A549 (cell line): ENCODE results near the gene ALG14. TPM values are rescaled to one million over a fixed set of nuclear protein-coding genes. Genes with fewer than 3 reads are reported as not detected.

Source experiments
- ATAC-seq, 2 experiments: fragments of 200-7000 bp in 1 of 2; fragments of >200 bp in 1 of 2; cut with Nextera tagmentation in 1 of 2; cut with Tn5 transposase in 1 of 2; 3 replicates each; pipeline versions ENCODE4 v1.8.0 to v1.9.1; 2018 to 2020; ENCODE audit warnings: mild to moderate bottlenecking in 1 of 2, moderate library complexity in 1 of 2
- CTCF ChIA-PET: fragments of 300-600 bp; sonication (Branson Sonifier 250); formaldehyde crosslinking; extraction: SDS; loops from one replicate; lab custom pipeline; 2021; ENCODE audit warnings: antibody characterized with exemption, inconsistent platforms; lab: Yijun Ruan, JAX
- POLR2A ChIA-PET: fragments of 350-600 bp; formaldehyde crosslinking; extraction: SDS; loops from one replicate; lab custom pipeline; 2021; ENCODE audit warnings: antibody characterized with exemption, inconsistent platforms; lab: Yijun Ruan, JAX
- DNase-seq, 2 experiments: peaks; one replicate each; pipeline versions ENCODE4 v3.0.0 to v3.0.0-alpha.2; 2011 to 2016; ENCODE audit warnings: low read depth in 1 of 2, low spot score in 1 of 2
- FAIRE-seq: peaks from 2 replicates; lab custom pipeline; 2011; peaks lifted over from hg19 to GRCh38; lab: Jason Lieb, UNC
- H3K27ac ChIP-seq, 2 experiments: fragments of >200 bp; sonication (Bioruptor Twin); formaldehyde crosslinking; 3 replicates each; pipeline ENCODE4 v1.5.1; 2016 to 2017
- H3K4me1 ChIP-seq: fragments of >200 bp; sonication (Bioruptor Twin); formaldehyde crosslinking; 3 replicates; pipeline ENCODE4 v1.6.1; 2016
- H3K4me2 ChIP-seq: fragments of >200 bp; sonication (Bioruptor Twin); formaldehyde crosslinking; 3 replicates; pipeline ENCODE4 v1.6.1; 2016
- H3K4me3 ChIP-seq: fragments of >200 bp; sonication (Bioruptor Twin); formaldehyde crosslinking; 3 replicates; pipeline ENCODE4 v1.5.1; 2016
- H3K9me3 ChIP-seq: fragments of >200 bp; sonication (Bioruptor Twin); formaldehyde crosslinking; 3 replicates; pipeline ENCODE4 v1.6.1; 2016
- EHF ChIP-seq: fragments of 250-450 bp; sonication (Bioruptor Pico); IDR thresholded peaks from 2 replicates; pipeline ENCODE4 v1.5.0; 2020; ENCODE audit warnings: mild to moderate bottlenecking
- ESRRA ChIP-seq: fragments of 150-350 bp; IDR thresholded peaks from 2 replicates; pipeline ENCODE4 v1.6.1; 2014; ENCODE audit warnings: mild to moderate bottlenecking, low read length, borderline replicate concordance
- FOSB ChIP-seq: fragments of 250-450 bp; sonication (Bioruptor Pico); IDR thresholded peaks from 2 replicates; pipeline ENCODE4 v1.5.0; 2020; ENCODE audit warnings: mild to moderate bottlenecking, moderate library complexity
- GATA3 ChIP-seq: IDR thresholded peaks from 2 replicates; pipeline ENCODE4 v1.6.1; 2012; ENCODE audit warnings: borderline replicate concordance
- HOXB5 ChIP-seq: fragments of 250-450 bp; sonication (Bioruptor Pico); IDR thresholded peaks from 2 replicates; pipeline ENCODE4 v1.5.0; 2020; ENCODE audit warnings: mild to moderate bottlenecking, moderate library complexity
- JUN ChIP-seq, 2 experiments: fragments of >200 bp; sonication (Bioruptor Twin); formaldehyde crosslinking; IDR thresholded peaks; 2 replicates in 1 of 2; 3 replicates in 1 of 2; pipeline ENCODE4 v1.6.1; 2016 to 2017
- MAZ ChIP-seq: fragments of 150-350 bp; IDR thresholded peaks from 2 replicates; pipeline ENCODE4 v1.6.1; 2014; ENCODE audit warnings: antibody characterized with exemption, low read depth, low read length, borderline replicate concordance
- NPAS2 ChIP-seq: fragments of 250-450 bp; sonication (Bioruptor Pico); IDR thresholded peaks from 2 replicates; pipeline ENCODE4 v1.8.0; 2022; ENCODE audit warnings: mild to moderate bottlenecking, moderate library complexity, borderline replicate concordance
- POLR2A ChIP-seq: IDR thresholded peaks from 2 replicates; pipeline ENCODE4 v1.6.1; 2012; ENCODE audit warnings: mild to moderate bottlenecking, low read length
- RARB ChIP-seq: fragments of 250-450 bp; sonication (Bioruptor Pico); IDR thresholded peaks from 2 replicates; pipeline ENCODE4 v1.8.0; 2021; ENCODE audit warnings: mild to moderate bottlenecking, moderate library complexity
- RFX5 ChIP-seq: fragments of 450-650 bp; IDR thresholded peaks from 2 replicates; pipeline ENCODE4 v1.7.1; 2014; ENCODE audit warnings: antibody characterized with exemption, mild to moderate bottlenecking, moderate library complexity
- RNF2 ChIP-seq: fragments of 200-600 bp; sonication (generic); IDR thresholded peaks from 2 replicates; pipeline ENCODE4 v1.6.1; 2016; ENCODE audit warnings: low read depth, mild to moderate bottlenecking, antibody characterized with exemption, moderate library complexity, borderline replicate concordance
- SREBF2 ChIP-seq: fragments of 450-650 bp; IDR thresholded peaks from 2 replicates; pipeline ENCODE4 v1.6.1; 2014; ENCODE audit warnings: mild to moderate bottlenecking, moderate library complexity
- TFCP2L1 ChIP-seq: fragments of 250-450 bp; sonication (Bioruptor Pico); IDR thresholded peaks from 2 replicates; pipeline ENCODE4 v1.5.0; 2021; ENCODE audit warnings: mild to moderate bottlenecking
- TP53 ChIP-seq: fragments of 250-450 bp; sonication (Bioruptor Pico); IDR thresholded peaks from 2 replicates; pipeline ENCODE4 v1.5.0; 2021; ENCODE audit warnings: mild to moderate bottlenecking, moderate library complexity
- ZSCAN20 ChIP-seq: fragments of 250-450 bp; sonication (Bioruptor Pico); IDR thresholded peaks from 2 replicates; pipeline ENCODE4 v1.8.0; 2022; ENCODE audit warnings: mild to moderate bottlenecking, moderate library complexity
- WGBS: methylation state at CpG from one replicate; pipeline ENCODE4 v1.1.6; 2017; ENCODE audit errors: missing lambda C conversion rate; 5-methylcytosine and 5-hydroxymethylcytosine counted together
- polyA plus RNA-seq, 4 experiments: library from polyadenylated mRNA; depleted of rRNA in 3 of 4; stranded (reverse); fragments of >200 nt; fragmentation: RNase III in 1 of 4; extraction: RNeasy Plus Mini Kit Qiagen cat#74134 plus additional on column Dnase treatment in 1 of 4; gene quantifications; 2 replicates in 3 of 4; 3 replicates in 1 of 4; pipeline ENCODE4 v1.2.3, GENCODE V29; 2011 to 2017
- TF ChIP-seq, protein P1 (sequence below): fragments of 200-600 bp; sonication (generic); IDR thresholded peaks from 2 replicates; pipeline ENCODE4 v1.6.1; 2016; ENCODE audit warnings: antibody characterized with exemption, mild to moderate bottlenecking, moderate library complexity
- TF ChIP-seq, protein P2 (sequence below): fragments of 250-450 bp; sonication (Bioruptor Pico); IDR thresholded peaks from 2 replicates; pipeline ENCODE4 v1.5.0; 2020; ENCODE audit warnings: low read depth, mild to moderate bottlenecking, moderate library complexity
- TF ChIP-seq, protein P3 (sequence below): fragments of >200 bp; sonication (Bioruptor Twin); formaldehyde crosslinking; IDR thresholded peaks from 2 replicates; pipeline ENCODE4 v1.6.1; 2016
- TF ChIP-seq, protein P4 (sequence below): fragments of 250-450 bp; sonication (Bioruptor Pico); IDR thresholded peaks from 2 replicates; pipeline ENCODE4 v1.5.0; 2021; ENCODE audit warnings: mild to moderate bottlenecking, moderate library complexity, borderline replicate concordance

ALG14 gene
- polyA plus RNA-seq, 2 of the 4 experiments (the other 2 are of a cell fraction) = 5.0 to 5.4 TPM

DNA sequence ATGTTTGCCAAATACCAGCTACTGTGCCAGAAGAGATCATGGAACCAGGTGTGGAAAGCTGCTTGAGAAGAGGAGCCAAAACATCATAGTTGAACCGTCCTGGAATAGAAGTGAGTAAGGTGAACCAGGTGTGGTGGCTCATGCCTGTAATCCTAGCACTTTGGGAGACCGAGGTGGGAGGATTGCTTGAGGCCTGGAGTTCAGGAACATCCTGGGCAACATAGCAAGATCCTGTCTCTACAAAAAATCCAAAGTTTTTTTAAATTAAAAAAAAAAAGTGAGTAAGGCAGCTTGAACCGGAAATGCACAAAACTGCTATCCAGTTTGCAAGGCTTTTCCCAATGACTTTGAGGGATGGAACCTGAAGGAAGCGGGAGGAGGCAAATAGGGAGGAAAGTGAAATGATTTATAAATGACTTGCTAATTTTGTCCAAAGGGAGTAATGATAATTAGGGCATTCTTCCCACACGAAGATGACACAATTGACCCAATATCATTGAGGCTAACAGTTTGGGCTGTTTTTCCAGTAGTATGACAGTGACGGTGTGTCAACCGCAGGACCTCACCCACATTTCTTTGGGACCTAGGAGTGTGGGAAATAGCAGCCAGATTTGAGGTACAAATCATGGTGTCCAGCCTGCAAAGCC lies 144.3 kb downstream of the ALG14 start:
- POLR2A ChIA-PET = interaction anchor here (0.8 kb wide), 1 partner anchor 15 kb away, joined by 3 read pairs; no protein-coding TSS in a partner anchor
- CTCF ChIA-PET = interaction anchor here (0.7 to 2.5 kb wide), 6 partner anchors 8 to 115 kb away, joined by 3 to 15 read pairs (median 4); no protein-coding TSS in a partner anchor
- peaks cover 35% of the 10 kb centered on the region for H3K4me1 ChIP-seq
- H3K27ac ChIP-seq = peak overlapping the region; percentile 88 to 98; a peak in 4 of 6 replicates
- ATAC-seq = no peak
- no peak for DNase-seq
- TF ChIP-seq TFCP2L1 (no peak), FOSB (CRISPR knock-in tag) (no peak), SREBF2 (no peak), HOXB5 (CRISPR knock-in tag) (no peak), ZSCAN20 (no peak), RNF2 (no peak), RARB (no peak), GATA3 (no peak), JUN (IDR thresholded peaks at IDR 0.05) (no peak), POLR2A (no peak), MAZ (no peak), RFX5 (no peak), TP53 (CRISPR knock-in tag) (no peak), ESRRA (no peak), NPAS2 (no peak), EHF (CRISPR knock-in tag) (no peak)
- TF ChIP-seq, protein P1, sequence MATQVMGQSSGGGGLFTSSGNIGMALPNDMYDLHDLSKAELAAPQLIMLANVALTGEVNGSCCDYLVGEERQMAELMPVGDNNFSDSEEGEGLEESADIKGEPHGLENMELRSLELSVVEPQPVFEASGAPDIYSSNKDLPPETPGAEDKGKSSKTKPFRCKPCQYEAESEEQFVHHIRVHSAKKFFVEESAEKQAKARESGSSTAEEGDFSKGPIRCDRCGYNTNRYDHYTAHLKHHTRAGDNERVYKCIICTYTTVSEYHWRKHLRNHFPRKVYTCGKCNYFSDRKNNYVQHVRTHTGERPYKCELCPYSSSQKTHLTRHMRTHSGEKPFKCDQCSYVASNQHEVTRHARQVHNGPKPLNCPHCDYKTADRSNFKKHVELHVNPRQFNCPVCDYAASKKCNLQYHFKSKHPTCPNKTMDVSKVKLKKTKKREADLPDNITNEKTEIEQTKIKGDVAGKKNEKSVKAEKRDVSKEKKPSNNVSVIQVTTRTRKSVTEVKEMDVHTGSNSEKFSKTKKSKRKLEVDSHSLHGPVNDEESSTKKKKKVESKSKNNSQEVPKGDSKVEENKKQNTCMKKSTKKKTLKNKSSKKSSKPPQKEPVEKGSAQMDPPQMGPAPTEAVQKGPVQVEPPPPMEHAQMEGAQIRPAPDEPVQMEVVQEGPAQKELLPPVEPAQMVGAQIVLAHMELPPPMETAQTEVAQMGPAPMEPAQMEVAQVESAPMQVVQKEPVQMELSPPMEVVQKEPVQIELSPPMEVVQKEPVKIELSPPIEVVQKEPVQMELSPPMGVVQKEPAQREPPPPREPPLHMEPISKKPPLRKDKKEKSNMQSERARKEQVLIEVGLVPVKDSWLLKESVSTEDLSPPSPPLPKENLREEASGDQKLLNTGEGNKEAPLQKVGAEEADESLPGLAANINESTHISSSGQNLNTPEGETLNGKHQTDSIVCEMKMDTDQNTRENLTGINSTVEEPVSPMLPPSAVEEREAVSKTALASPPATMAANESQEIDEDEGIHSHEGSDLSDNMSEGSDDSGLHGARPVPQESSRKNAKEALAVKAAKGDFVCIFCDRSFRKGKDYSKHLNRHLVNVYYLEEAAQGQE = no peak
- TF ChIP-seq, protein P2, sequence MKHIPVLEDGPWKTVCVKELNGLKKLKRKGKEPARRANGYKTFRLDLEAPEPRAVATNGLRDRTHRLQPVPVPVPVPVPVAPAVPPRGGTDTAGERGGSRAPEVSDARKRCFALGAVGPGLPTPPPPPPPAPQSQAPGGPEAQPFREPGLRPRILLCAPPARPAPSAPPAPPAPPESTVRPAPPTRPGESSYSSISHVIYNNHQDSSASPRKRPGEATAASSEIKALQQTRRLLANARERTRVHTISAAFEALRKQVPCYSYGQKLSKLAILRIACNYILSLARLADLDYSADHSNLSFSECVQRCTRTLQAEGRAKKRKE = no peak
- TF ChIP-seq, protein P3, sequence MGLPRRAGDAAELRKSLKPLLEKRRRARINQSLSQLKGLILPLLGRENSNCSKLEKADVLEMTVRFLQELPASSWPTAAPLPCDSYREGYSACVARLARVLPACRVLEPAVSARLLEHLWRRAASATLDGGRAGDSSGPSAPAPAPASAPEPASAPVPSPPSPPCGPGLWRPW = no peak
- TF ChIP-seq, protein P4, sequence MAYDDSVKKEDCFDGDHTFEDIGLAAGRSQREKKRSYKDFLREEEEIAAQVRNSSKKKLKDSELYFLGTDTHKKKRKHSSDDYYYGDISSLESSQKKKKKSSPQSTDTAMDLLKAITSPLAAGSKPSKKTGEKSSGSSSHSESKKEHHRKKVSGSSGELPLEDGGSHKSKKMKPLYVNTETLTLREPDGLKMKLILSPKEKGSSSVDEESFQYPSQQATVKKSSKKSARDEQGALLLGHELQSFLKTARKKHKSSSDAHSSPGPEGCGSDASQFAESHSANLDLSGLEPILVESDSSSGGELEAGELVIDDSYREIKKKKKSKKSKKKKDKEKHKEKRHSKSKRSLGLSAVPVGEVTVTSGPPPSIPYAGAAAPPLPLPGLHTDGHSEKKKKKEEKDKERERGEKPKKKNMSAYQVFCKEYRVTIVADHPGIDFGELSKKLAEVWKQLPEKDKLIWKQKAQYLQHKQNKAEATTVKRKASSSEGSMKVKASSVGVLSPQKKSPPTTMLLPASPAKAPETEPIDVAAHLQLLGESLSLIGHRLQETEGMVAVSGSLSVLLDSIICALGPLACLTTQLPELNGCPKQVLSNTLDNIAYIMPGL = no peak
- H3K4me2 ChIP-seq = peak overlapping the region; percentile 76
- H3K4me3 ChIP-seq = peak overlapping the region; percentile 90; the same call in 1 of the 3 replicates
- FAIRE-seq = no peak
- no peaks in the 10 kb centered on the region for H3K9me3 ChIP-seq
- WGBS = 78% methylated on average over 7 of the region's 7 CpGs
